NT2/D1 (cell line): ENCODE measurements around the gene ACVR1.

Experiments used
- YY1 ChIP-seq: IDR thresholded peaks from 2 replicates; pipeline ENCODE4 v1.6.1; 2011; ENCODE audit not compliant: insufficient read length, insufficient read depth
- ZNF274 ChIP-seq: IDR thresholded peaks from 2 replicates; pipeline ENCODE4 v1.6.1; 2011; ENCODE audit warnings: mild to moderate bottlenecking, low read depth, low read length

- TF ChIP-seq YY1 (no peak), ZNF274 (no peak)
These were observed 33.8 kb downstream of the ACVR1 start for GRCh38 chr2:157842106-157842879.
